IPS-18c (cell line): ENCODE data around the gene VSIG8.

Experiments used
- H3K4me3 ChIP-seq: 2 replicates; pipeline ENCODE4 v1.7.0; 2013; ENCODE audit warnings: low read depth, mild to moderate bottlenecking, low read length, moderate library complexity; ENCODE audit not compliant: insufficient read depth
- H3K9me3 ChIP-seq: one replicate; pipeline ENCODE4 v1.6.1; 2013; ENCODE audit warnings: mild to moderate bottlenecking, low read length, moderate library complexity; ENCODE audit not compliant: control insufficient read depth, insufficient read depth

VSIG8 gene

DNA sequence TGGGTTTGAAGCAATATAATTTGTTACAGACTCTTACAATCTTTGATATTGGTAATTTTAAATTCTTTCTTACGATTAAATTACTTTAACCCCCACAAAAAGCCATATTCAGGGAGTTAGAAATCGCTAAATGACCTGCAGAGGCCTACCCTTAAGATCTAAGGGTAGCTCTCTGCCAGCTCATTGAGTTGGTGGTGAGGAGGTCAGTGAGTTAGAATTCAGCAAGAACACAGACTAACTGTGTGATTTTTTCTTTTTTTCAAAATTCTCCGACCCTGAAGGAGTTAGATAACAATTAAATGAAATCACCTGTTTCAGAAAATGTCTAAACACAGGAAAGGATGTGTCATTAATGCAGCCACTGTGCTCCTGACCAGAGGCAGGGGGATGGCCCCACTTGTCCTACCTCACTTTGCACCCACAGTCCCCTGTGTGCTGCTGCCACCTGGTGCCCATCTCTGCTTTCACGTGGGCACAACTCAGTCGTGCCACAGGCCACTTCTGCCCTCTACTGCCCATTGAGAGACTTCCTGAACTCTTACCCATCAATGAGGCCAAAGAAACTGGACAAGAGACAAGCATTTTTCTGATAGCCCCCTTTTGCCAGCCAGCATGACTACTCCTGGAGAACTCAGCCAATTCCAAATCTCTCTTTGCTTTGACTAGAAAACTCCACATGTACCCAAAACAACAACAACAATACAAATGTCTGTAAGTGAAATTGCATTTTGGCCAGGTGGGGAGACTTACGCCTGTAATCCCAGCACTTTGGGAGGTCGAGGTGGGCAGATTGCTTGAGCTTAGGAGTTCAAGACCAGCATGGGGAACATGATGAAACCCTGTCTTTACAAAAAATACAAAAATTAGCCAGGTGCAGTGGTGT, 29.1 kb upstream of the VSIG8 start:
- H3K4me3 ChIP-seq = no peak overlapping the region
- H3K9me3 ChIP-seq = no peaks in the 10 kb centered on the region

DNA sequence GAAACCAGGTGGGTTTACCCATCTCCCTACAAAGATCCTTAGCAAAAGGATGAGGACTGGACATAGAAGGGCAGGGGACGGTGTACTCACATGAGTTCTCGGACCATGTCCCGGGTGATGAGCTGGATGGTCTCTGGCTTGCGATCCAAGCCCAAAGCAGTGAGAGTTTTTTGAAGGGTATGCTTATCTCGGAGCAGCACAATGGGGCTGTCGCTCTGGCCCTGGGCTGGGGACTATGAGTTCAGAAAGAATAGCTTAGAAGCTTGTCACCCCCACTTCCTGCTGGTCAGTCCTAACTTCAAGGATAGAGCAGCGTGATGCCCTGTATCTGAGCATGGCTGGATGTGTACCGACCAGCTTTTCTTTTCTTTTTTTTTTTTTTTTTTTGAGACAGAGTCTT, 27.9 kb upstream of the VSIG8 start:
- Histone ChIP-seq H3K4me3 (no peak overlapping the region), H3K9me3 (no peaks in the 10 kb centered on the region)

DNA sequence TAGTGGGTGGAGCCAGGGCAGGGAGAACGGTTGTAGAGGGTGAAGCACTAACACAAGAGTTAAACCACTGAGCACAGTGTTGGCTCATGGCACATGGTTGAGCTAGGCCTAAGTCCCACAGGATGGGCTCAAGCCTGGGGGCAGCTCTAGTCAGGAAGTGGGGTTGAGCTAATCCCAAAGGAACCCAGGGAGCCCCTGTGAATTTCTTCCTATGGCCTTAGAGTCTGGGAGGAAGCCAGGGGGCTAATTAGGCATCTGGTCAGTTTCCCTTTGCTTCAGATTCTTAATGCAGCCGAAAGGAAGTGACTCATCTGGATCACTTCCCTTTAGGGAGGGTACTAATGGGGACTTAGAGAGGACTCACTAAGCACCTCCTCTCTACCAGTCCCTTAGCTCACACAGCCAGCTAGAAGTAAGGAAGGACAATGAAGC, 27.4 kb upstream of the VSIG8 start:
- Histone ChIP-seq H3K9me3 (no peaks in the 10 kb centered on the region), H3K4me3 (no peak overlapping the region)

- H3K9me3 ChIP-seq = no peaks in the 10 kb centered on the region
- no peak overlapping the region for H3K4me3 ChIP-seq
These were observed 26.7 kb upstream of the VSIG8 start for GRCh38 chr1:159889202-159889601.

- Histone ChIP-seq H3K9me3 (no peaks in the 10 kb centered on the region), H3K4me3 (no peak overlapping the region)
These were observed 21.8 kb upstream of the VSIG8 start for GRCh38 chr1:159884296-159884695.

GRCh38 chr1:159883134-159883533, 20.7 kb upstream of the VSIG8 start:
- no peaks in the 10 kb centered on the region for H3K9me3 ChIP-seq
- H3K4me3 ChIP-seq = no peak overlapping the region

DNA sequence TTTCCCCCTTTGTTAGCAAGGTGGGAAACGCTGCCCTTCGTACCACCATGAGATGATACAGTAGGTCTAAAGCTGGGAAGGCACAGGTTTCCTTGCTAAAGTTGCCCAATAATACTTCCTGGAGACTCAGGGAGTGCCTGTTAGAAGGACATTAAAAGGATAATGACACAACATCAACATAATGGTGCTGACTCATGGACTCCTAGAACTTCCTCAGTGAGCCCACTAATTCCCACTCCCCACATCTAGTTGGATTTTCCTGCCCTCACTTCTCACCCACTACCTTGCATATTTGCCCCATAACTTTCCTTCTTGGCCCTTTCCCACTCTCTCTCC, 20.0 kb upstream of the VSIG8 start:
- Histone ChIP-seq H3K4me3 (no peak overlapping the region), H3K9me3 (no peaks in the 10 kb centered on the region)

DNA sequence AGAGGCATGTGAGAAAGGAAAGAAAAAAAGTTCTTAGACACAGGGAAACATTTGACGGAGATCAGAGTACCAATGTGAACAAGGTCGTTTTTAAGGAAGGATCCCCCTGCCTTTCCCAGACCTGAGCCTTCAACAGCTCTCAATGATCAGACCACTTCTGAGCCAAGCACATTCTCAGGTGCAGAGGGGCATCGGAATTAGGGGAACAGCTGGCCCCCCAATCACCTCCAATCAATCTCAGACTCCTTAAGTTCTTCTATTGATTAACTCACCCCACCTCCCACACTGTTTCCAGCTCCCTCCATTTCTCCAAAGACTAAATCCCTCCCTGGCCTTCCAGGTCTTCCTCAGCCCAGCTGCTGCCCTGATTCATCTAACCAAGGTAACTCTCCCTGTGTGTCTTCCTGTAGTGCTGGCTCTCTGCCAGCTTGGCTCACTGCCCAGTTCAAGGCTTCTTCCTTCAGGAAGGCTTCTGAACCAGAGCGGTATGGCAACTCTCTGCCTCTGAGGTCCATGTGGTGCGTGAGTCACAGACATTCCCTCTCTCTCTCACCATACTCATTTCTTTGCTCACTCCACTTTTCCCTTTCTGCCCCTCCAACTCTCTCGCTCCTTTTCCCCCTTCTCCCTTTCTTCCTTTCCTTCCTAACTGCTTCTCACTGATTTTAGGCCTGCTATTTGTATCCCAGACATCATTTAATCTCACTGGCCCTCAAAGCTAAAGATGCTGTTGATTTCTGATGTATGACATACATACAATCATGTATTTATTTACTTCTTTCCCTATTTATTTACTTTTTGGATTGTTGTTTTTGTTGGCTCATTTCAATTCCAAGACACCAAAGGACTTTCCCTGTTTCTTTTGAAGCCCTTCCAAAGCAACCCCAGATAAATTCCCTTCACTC, 19.4 kb upstream of the VSIG8 start:
- Histone ChIP-seq H3K4me3 (no peak overlapping the region), H3K9me3 (no peaks in the 10 kb centered on the region)

- Histone ChIP-seq H3K9me3 (no peaks in the 10 kb centered on the region), H3K4me3 (no peak overlapping the region)
These were observed 18.0 kb upstream of the VSIG8 start for GRCh38 chr1:159880430-159880829.

DNA sequence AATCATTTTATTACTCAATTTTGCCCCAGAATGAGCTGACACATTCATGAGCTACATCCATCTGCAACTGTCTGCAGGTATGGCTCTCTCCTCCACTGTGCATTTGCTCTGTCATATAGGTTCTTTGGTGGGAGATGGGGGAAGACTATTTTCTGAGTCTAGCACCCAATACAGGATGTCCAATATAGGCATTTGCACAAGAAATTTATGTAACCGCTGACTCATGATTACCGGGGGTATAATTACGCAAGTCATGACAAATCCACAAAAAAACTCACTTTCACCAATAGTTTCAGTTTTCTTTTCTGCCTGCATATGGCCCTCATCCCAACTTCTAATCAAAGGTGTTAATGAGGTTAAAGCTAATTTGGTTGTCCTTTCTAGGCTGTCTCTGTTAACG, 17.5 kb upstream of the VSIG8 start:
- H3K4me3 ChIP-seq = no peak overlapping the region
- no peaks in the 10 kb centered on the region for H3K9me3 ChIP-seq

- no peak overlapping the region for H3K4me3 ChIP-seq
- H3K9me3 ChIP-seq = no peaks in the 10 kb centered on the region
These were observed 16.7 kb upstream of the VSIG8 start for GRCh38 chr1:159879136-159879535.

DNA sequence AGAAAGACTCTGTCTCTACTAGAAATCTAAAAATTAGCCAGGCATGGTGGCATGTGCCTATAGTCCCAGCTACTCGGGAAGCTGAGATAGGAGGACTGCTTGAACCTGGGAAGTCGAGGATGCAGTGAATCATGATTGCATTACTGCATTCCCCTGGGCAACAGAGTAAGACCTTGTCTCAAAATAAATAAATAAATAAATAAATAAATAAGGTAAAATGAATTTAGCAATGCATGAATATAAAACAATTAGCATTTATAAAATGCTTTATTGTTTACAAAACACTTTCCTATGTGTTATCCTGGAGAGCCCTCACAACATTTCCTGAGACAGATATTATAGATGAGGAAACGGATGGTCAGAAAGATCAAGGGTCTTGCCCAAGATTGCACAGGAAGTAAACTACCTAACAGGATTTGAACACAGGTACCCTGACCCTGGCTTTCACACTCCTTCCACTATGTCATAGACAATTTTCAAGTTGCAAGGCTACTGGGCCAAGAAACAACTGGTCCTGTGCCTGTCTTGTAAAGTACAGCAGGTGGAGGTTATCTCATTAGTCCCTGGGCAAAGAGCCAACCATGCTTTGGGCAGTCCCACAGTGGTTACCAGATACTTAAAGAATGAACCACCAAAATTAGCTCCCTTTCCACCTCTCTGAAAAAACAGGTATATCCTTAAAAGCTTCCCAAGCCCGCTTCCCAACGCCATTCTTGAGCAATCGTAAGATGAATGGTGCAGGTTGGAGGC, 15.4 kb upstream of the VSIG8 start:
- H3K9me3 ChIP-seq = peaks cover under 1% of the 10 kb centered on the region

GRCh38 chr1:159873530-159874143, 11.2 kb upstream of the VSIG8 start:
- peaks cover 2% of the 10 kb centered on the region for H3K9me3 ChIP-seq
- H3K4me3 ChIP-seq = no peak overlapping the region

More for the DNA sequence above, 15.4 kb upstream of the VSIG8 start:
- H3K4me3 ChIP-seq = no peak overlapping the region

- no peak overlapping the region for H3K4me3 ChIP-seq
- peaks cover 2% of the 10 kb centered on the region for H3K9me3 ChIP-seq
These were observed 10.4 kb upstream of the VSIG8 start for GRCh38 chr1:159872891-159873290.

DNA sequence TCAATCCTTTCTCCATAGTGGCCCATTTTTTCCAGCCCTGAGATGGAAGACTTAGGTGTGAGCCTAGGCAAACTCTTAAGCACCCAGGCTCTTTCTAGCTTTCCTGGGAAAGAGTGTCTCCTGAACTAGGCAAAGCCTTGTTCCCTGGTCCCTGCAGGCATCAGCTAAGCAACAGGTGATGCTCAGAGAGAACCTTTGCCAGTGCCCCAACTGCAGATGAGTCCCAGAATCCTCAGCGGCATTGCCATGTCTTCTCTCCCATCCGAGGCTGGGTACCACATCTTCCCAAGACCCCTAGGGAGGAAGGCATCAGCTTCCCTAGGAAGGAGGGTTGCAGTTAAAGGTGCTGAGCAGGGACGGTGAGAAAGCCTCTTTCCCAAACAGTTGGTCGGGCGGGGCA, 8.2 kb upstream of the VSIG8 start:
- Histone ChIP-seq H3K9me3 (peaks cover 2% of the 10 kb centered on the region), H3K4me3 (no peak overlapping the region)

- Histone ChIP-seq H3K9me3 (peaks cover 2% of the 10 kb centered on the region), H3K4me3 (no peak overlapping the region)
These were observed 7.2 kb upstream of the VSIG8 start for GRCh38 chr1:159869607-159870006.

- Histone ChIP-seq H3K4me3 (no peak overlapping the region), H3K9me3 (peaks cover 2% of the 10 kb centered on the region)
These were observed 6.7 kb upstream of the VSIG8 start for GRCh38 chr1:159869173-159869572.
